ENCODE measurements around the gene PIP5K1B. TPM values are rescaled to one million over a fixed set of nuclear protein-coding genes. Genes with fewer than 3 reads are reported as not detected.
"Not testable (repeated sequence)": the region's sequence is repeated elsewhere in the genome, so short reads cannot be mapped to it uniquely, and the experiment has no call there.

PIP5K1B gene
- total RNA-seq, 1 experiment from 2014 or later: 0.36 TPM

GRCh38 chr9:69046723-69047122 is 341.7 kb downstream of the PIP5K1B start:
- no peaks in the 10 kb centered on the region for H3K27me3 ChIP-seq
- H3K4me1 ChIP-seq: no peaks in the 10 kb centered on the region
- DNase-seq: no peak
- no peak overlapping the region for H3K27ac ChIP-seq
- H3K36me3 ChIP-seq: peaks cover 7% of the 10 kb centered on the region
- no peaks in the 10 kb centered on the region for H3K9me3 ChIP-seq (replicated peaks)
- H3K4me3 ChIP-seq: no peak overlapping the region

GRCh38 chr9:69047371-69047770 is 342.3 kb downstream of the PIP5K1B start:
- peaks cover 7% of the 10 kb centered on the region for H3K36me3 ChIP-seq
- no peak overlapping the region for H3K27ac ChIP-seq
- no peak for DNase-seq
- no peaks in the 10 kb centered on the region for H3K4me1 ChIP-seq
- no peak overlapping the region for H3K4me3 ChIP-seq
- H3K27me3 ChIP-seq: no peaks in the 10 kb centered on the region
- no peaks in the 10 kb centered on the region for H3K9me3 ChIP-seq (replicated peaks)

- DNase-seq: no peak
- H3K4me1 ChIP-seq: no peaks in the 10 kb centered on the region
- H3K36me3 ChIP-seq: peaks cover 7% of the 10 kb centered on the region
- no peaks in the 10 kb centered on the region for H3K9me3 ChIP-seq (replicated peaks)
- no peaks in the 10 kb centered on the region for H3K27me3 ChIP-seq
- no peak overlapping the region for H3K27ac ChIP-seq
- no peak overlapping the region for H3K4me3 ChIP-seq
These were observed 344.1 kb downstream of the PIP5K1B start for GRCh38 chr9:69049094-69049493.

- H3K4me3 ChIP-seq; H3K9me3 ChIP-seq (replicated peaks); H3K27me3 ChIP-seq; H3K4me1 ChIP-seq; DNase-seq; H3K36me3 ChIP-seq; H3K27ac ChIP-seq: not testable (repeated sequence)
These were observed 345.9 kb downstream of the PIP5K1B start for GRCh38 chr9:69050936-69051335.

- no peak overlapping the region for H3K4me3 ChIP-seq
- no peaks in the 10 kb centered on the region for H3K4me1 ChIP-seq
- no peak overlapping the region for H3K27ac ChIP-seq
- peaks cover 9% of the 10 kb centered on the region; the same call in 1 of the 2 replicates for H3K36me3 ChIP-seq
- no peak for DNase-seq
- H3K9me3 ChIP-seq (replicated peaks): no peaks in the 10 kb centered on the region
- no peaks in the 10 kb centered on the region for H3K27me3 ChIP-seq
These were observed 349.9 kb downstream of the PIP5K1B start for GRCh38 chr9:69054989-69055388.

GRCh38 chr9:69056191-69056815 is 351.3 kb downstream of the PIP5K1B start:
- DNase-seq: peak in 1 of 2 experiments; percentile 17
- H3K9me3 ChIP-seq (replicated peaks): no peaks in the 10 kb centered on the region
- H3K27me3 ChIP-seq: no peaks in the 10 kb centered on the region
- no peak overlapping the region for H3K27ac ChIP-seq
- peaks cover 9% of the 10 kb centered on the region; the same call in 1 of the 2 replicates for H3K36me3 ChIP-seq
- no peaks in the 10 kb centered on the region for H3K4me1 ChIP-seq
- no peak overlapping the region for H3K4me3 ChIP-seq

- Histone ChIP-seq H3K4me3 (no peak overlapping the region), H3K27me3 (no peaks in the 10 kb centered on the region), H3K36me3 (peaks cover 9% of the 10 kb centered on the region; the same call in 1 of the 2 replicates), H3K9me3 (replicated peaks) (no peaks in the 10 kb centered on the region), H3K27ac (no peak overlapping the region), H3K4me1 (no peaks in the 10 kb centered on the region)
- no peak for DNase-seq
These were observed 353.1 kb downstream of the PIP5K1B start for GRCh38 chr9:69058101-69058500.

Other genes with a start within 250 kb of the PIP5K1B start
- 1.5 and 2.1 TPM in 2 replicates for gene TMEM252, start 164.4 kb upstream of the PIP5K1B start, total RNA-seq (2014; rRNA removed; shearing (Covaris generic))